ENCODE results near the gene SPATA18.

Gene SPATA18

GRCh38 chr4:52052475-52052780 lies 1.3 kb downstream of the SPATA18 start:
- Histone ChIP-seq H3K4me2 (ENCODE audit: low read depth, low read length, poor library complexity, severe bottlenecking) (no peak overlapping the region), H3K36me3 (ENCODE audit: insufficient read depth, low read length) (no peaks in the 10 kb centered on the region), H3K4me3 (ENCODE audit: low read length, poor library complexity, severe bottlenecking) (no peak overlapping the region), H4K20me1 (ENCODE audit: insufficient read depth, low read length, poor library complexity, severe bottlenecking) (no peaks in the 10 kb centered on the region), H3K79me2 (ENCODE audit: insufficient read depth, low read length) (no peaks in the 10 kb centered on the region), H3K4me1 (ENCODE audit: insufficient read depth, low read length, poor library complexity, severe bottlenecking) (no peaks in the 10 kb centered on the region), H3K9me2 (replicated peaks; ENCODE audit: low read depth, low read length) (no peaks in the 10 kb centered on the region), H3F3A (ENCODE audit: low read depth) (no peaks in the 10 kb centered on the region), H3K9ac (ENCODE audit: low read depth, low read length, poor library complexity, severe bottlenecking) (no peak overlapping the region), H2AFZ (ENCODE audit: low read length) (no peak overlapping the region), H3K27me3 (ENCODE audit: insufficient read depth, low read length, poor library complexity, severe bottlenecking) (no peaks in the 10 kb centered on the region), H3K9me3 (ENCODE audit: insufficient read depth, low read depth, low read length) (no peaks in the 10 kb centered on the region; the same call in 1 of the 2 replicates)
- no peak for TF ChIP-seq EZH2phosphoT487 (IDR thresholded peaks at IDR 0.05; ENCODE audit: borderline replicate concordance)

GRCh38 chr4:52054254-52054653 lies 3.1 kb downstream of the SPATA18 start:
- no peak overlapping the region for H3K9ac ChIP-seq (ENCODE audit: low read depth, low read length, poor library complexity, severe bottlenecking)
- no peak for TF ChIP-seq EZH2phosphoT487 (IDR thresholded peaks at IDR 0.05; ENCODE audit: borderline replicate concordance)
- no peak for TF ChIP-seq CTCF (conservative IDR thresholded peaks at IDR 0.05; ENCODE audit: low read length)
- H3K9me2 ChIP-seq (replicated peaks; ENCODE audit: low read depth, low read length) = no peaks in the 10 kb centered on the region
- H2AFZ ChIP-seq (ENCODE audit: low read length) = no peak overlapping the region
- H3K4me3 ChIP-seq (ENCODE audit: low read length, poor library complexity, severe bottlenecking) = no peak overlapping the region
- H3K4me2 ChIP-seq (ENCODE audit: low read depth, low read length, poor library complexity, severe bottlenecking) = no peak overlapping the region
- no peaks in the 10 kb centered on the region for H4K20me1 ChIP-seq (ENCODE audit: insufficient read depth, low read length, poor library complexity, severe bottlenecking)
- H3K9me3 ChIP-seq (ENCODE audit: insufficient read depth, low read depth, low read length) = no peaks in the 10 kb centered on the region; the same call in 1 of the 2 replicates
- H3K4me1 ChIP-seq (ENCODE audit: insufficient read depth, low read length, poor library complexity, severe bottlenecking) = no peaks in the 10 kb centered on the region
- no peaks in the 10 kb centered on the region for H3K36me3 ChIP-seq (ENCODE audit: insufficient read depth, low read length)
- no peaks in the 10 kb centered on the region for H3F3A ChIP-seq (ENCODE audit: low read depth)
- H3K27me3 ChIP-seq (ENCODE audit: insufficient read depth, low read length, poor library complexity, severe bottlenecking) = no peaks in the 10 kb centered on the region
- H3K79me2 ChIP-seq (ENCODE audit: insufficient read depth, low read length) = no peaks in the 10 kb centered on the region

- Histone ChIP-seq H3K9me3 (ENCODE audit: insufficient read depth, low read depth, low read length) (no peaks in the 10 kb centered on the region), H2AFZ (ENCODE audit: low read length) (no peak overlapping the region), H3K9ac (ENCODE audit: low read depth, low read length, poor library complexity, severe bottlenecking) (no peak overlapping the region), H3K4me3 (ENCODE audit: low read length, poor library complexity, severe bottlenecking) (no peak overlapping the region), H3K79me2 (ENCODE audit: insufficient read depth, low read length) (no peaks in the 10 kb centered on the region), H3K9me2 (replicated peaks; ENCODE audit: low read depth, low read length) (no peaks in the 10 kb centered on the region), H3K4me1 (ENCODE audit: insufficient read depth, low read length, poor library complexity, severe bottlenecking) (no peaks in the 10 kb centered on the region), H3F3A (ENCODE audit: low read depth) (no peaks in the 10 kb centered on the region), H3K4me2 (ENCODE audit: low read depth, low read length, poor library complexity, severe bottlenecking) (no peak overlapping the region), H4K20me1 (ENCODE audit: insufficient read depth, low read length, poor library complexity, severe bottlenecking) (no peaks in the 10 kb centered on the region), H3K27me3 (ENCODE audit: insufficient read depth, low read length, poor library complexity, severe bottlenecking) (no peaks in the 10 kb centered on the region), H3K36me3 (ENCODE audit: insufficient read depth, low read length) (no peaks in the 10 kb centered on the region)
- TF ChIP-seq CTCF (conservative IDR thresholded peaks at IDR 0.05; ENCODE audit: low read length) = no peak
- TF ChIP-seq EZH2phosphoT487 (IDR thresholded peaks at IDR 0.05; ENCODE audit: borderline replicate concordance) = no peak
Measured at GRCh38 chr4:52057196-52057595, 6.1 kb downstream of the SPATA18 start.

GRCh38 chr4:52058275-52058674 lies 7.2 kb downstream of the SPATA18 start:
- H3K4me1 ChIP-seq (ENCODE audit: insufficient read depth, low read length, poor library complexity, severe bottlenecking) = no peaks in the 10 kb centered on the region
- H3K36me3 ChIP-seq (ENCODE audit: insufficient read depth, low read length) = no peaks in the 10 kb centered on the region
- no peak overlapping the region for H3K4me3 ChIP-seq (ENCODE audit: low read length, poor library complexity, severe bottlenecking)
- no peaks in the 10 kb centered on the region for H3K9me3 ChIP-seq (ENCODE audit: insufficient read depth, low read depth, low read length)
- H3K9me2 ChIP-seq (replicated peaks; ENCODE audit: low read depth, low read length) = no peaks in the 10 kb centered on the region
- H3F3A ChIP-seq (ENCODE audit: low read depth) = no peaks in the 10 kb centered on the region
- H4K20me1 ChIP-seq (ENCODE audit: insufficient read depth, low read length, poor library complexity, severe bottlenecking) = no peaks in the 10 kb centered on the region
- H3K4me2 ChIP-seq (ENCODE audit: low read depth, low read length, poor library complexity, severe bottlenecking) = no peak overlapping the region
- no peak overlapping the region for H2AFZ ChIP-seq (ENCODE audit: low read length)
- no peak overlapping the region for H3K9ac ChIP-seq (ENCODE audit: low read depth, low read length, poor library complexity, severe bottlenecking)
- no peak for TF ChIP-seq CTCF (conservative IDR thresholded peaks at IDR 0.05; ENCODE audit: low read length)
- no peak for TF ChIP-seq EZH2phosphoT487 (IDR thresholded peaks at IDR 0.05; ENCODE audit: borderline replicate concordance)
- no peaks in the 10 kb centered on the region for H3K79me2 ChIP-seq (ENCODE audit: insufficient read depth, low read length)
- no peaks in the 10 kb centered on the region for H3K27me3 ChIP-seq (ENCODE audit: insufficient read depth, low read length, poor library complexity, severe bottlenecking)
